Hematopoietic multipotent progenitor cell treated with erythropoietin and hydrocortisone succinate and interleukin-3 and kit ligand, for 4 days (in vitro differentiated cells): Measurements from ENCODE around the gene PAAF1.
A peak's percentile ranks its signal among the peaks of the same experiment; 100 is the strongest.
"Not testable (repeated sequence)": the region's sequence is repeated elsewhere in the genome, so short reads cannot be mapped to it uniquely, and the experiment has no call there.

Experiments used
- DNase-seq: peaks from one replicate; pipeline ENCODE4 v3.0.0-alpha.2; 2015

Gene PAAF1

GRCh38 chr11:73888244-73888643, 11.4 kb downstream of the PAAF1 start:
- DNase-seq = no peak

DNA sequence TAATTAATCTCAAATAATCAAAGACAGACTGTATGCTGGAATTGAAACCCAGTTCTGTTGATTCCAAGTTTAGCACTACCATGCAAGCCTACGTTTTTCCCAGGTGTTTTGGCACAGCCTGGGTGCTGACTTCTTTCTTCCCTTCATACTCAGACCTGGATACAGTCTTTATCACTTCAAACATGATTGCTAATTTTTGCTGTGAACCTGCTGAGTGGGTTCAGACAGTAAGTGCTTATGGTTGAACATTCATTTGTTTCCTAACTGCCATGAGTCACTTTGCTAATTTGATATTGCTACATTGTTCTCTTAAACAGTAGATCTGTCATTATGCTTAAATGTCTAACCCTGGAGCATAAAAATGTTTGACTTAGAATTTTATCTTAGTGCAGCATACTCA, 12.2 kb downstream of the PAAF1 start:
- no peak for DNase-seq

DNA sequence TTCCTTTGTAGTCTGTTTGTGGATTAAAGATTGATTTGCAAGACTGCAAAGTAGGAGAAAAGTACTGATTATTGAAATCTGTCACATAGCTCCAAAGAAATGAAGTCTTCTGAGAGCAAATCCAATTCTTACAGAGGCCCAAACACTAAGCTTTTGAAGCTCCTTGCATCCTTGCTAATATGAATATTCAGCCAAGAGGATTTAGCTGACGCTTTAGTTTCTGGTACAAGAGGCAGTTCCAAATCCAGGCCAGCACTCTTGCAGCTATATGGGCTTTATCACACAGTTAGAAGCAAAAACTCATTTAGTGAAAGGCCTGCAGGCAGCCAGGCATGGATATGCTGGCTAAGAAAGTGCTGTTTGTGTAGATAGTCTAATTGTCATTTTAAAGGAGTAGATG, 12.7 kb downstream of the PAAF1 start:
- DNase-seq = no peak

DNA sequence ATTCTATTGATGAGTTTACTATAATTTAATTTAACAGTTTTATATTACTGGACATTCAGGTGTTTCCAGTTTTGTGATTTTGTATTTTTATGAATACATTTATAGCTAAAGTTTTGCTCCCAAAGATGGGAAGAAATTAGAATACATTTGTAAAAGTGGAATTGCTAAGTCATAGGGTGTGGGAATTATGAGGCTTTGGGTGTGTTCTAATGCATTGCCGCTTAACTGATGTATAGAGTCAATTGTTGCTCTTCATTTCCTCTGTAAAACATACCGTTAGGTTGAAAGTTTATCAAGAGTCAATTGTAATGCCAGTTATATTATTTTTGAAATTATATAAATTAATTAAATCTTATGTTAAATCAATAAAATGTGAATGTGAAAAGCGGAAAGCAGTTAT, 16.2 kb downstream of the PAAF1 start:
- DNase-seq = peak; percentile 37

GRCh38 chr11:73894725-73895335, 18.0 kb downstream of the PAAF1 start:
- DNase-seq = no peak

DNA sequence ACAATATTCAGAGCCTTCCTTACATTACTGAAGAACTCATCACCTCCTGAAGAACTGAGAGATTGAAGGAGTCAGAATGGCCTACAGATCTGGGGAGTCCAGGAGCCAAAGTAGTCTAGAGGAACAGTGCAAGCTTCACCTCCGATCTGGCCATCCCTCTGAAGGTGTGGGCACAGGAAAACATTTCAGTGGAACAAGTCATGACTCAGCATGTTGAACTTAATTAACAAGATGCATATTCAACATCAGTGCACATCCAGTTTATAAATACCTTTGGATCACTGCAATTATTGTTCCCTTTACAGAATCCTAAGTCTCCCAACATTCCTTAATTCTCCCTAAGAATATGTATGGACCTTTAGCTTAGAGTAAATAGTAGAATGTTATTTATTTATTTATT, 25.5 kb downstream of the PAAF1 start:
- DNase-seq = no peak

DNA sequence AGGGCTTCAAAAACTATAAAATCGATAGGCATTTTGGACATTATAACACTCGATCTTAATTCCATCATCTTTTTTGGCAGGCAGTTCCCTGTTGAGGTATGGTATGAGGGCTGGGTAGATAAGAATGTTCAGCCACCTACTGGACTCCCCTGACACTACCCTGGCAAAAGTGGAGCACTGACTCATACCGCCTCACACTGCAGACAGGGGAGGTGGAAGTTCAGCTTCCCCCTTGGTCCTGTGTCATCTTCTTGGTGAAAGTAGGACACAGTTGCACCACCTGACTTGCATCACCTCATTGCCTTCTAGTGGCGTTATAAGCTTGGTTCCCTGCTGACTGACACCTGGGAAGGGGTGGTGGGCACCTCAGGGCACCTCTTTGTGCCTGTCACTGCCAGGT, 30.4 kb downstream of the PAAF1 start:
- peak; percentile 57 for DNase-seq

GRCh38 chr11:73912026-73912425, 35.2 kb downstream of the PAAF1 start:
- no peak for DNase-seq

DNA sequence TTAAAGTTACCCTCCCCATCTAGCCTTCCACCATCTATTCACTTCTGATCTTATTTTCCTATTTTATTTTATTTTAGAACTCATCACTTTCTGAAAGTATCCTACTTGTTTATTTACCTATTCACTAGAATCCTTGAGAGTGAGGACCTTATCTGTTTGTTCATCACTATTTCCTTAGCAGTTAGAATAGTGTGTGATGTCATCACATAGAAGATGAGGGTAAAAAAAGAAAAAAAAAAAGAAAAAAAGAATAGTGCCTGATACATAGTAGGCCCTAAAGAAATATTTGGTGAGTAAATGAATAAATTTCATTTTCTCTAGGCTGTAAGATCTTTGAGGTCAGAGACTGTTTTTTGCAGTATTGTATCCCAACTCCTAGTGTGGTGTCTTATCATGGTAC, 36.7 kb downstream of the PAAF1 start:
- no peak for DNase-seq

- DNase-seq = no peak
These were observed 37.5 kb downstream of the PAAF1 start for GRCh38 chr11:73914284-73914683.

DNA sequence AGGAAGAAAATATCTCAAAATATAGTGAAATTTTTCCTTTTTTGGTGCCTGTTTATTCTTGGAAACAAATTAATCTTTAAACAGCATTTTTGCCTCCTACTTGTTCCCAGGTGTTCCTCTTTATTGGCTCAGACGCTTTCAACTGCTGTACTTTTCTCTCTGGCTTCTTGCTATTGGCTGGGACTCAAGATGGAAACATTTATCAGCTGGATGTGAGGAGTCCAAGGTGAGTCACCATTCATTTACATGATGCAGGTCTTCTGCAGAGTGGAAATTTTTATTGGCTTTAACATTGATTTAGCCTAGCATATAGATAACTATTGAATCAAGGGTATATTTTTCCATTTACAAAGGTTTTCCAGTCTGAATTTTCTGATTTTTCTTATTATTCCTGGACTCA, 39.6 kb downstream of the PAAF1 start:
- DNase-seq = no peak

DNA sequence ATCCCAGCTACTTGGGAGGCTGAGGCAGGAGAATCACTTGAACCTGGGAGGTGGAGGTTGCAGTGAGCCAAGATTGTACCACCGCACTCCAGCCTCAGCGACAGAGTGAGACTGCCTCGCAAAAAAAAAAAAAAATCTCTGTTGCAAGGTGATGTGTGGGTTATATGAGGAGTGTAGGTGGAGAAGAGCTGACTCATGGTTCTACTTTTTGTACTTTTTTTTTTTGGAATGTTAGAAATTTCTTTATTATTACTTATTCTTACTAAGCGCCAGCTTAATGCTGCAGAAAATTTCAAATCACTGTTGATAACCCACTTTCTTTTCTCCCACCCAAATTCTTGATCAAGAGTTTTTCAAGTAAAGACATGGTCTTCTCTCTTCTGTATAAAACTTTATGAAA, 44.4 kb downstream of the PAAF1 start:
- DNase-seq = no peak

- DNase-seq = no peak
These were observed 52.6 kb downstream of the PAAF1 start for GRCh38 chr11:73929388-73929787.

GRCh38 chr11:73931039-73931645, 54.3 kb downstream of the PAAF1 start:
- peak; percentile 88 for DNase-seq

GRCh38 chr11:73931951-73932350, 55.2 kb downstream of the PAAF1 start:
- DNase-seq = no peak

- DNase-seq = no peak
These were observed 56.0 kb downstream of the PAAF1 start for GRCh38 chr11:73932781-73933180.

DNA sequence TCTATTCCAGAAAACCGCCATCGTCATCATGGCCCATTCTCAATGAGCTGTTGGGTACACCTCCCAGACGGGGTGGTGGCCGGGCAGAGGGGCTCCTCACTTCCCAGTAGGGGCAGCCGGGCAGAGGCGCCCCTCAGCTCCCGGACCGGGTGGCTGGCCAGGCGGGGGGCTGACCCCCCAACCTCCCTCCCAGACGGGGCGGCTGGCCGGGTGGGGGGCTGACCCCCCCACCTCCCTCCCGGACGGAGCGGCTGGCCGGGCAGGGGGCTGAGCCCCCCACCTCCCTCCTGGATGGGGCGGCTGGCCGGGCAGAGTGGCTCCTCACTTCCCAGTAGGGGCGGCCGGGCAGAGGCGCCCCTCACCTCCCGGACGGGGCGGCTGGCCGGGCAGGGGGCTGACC, 59.2 kb downstream of the PAAF1 start:
- not testable (repeated sequence) for DNase-seq

GRCh38 chr11:73939096-73939495, 62.3 kb downstream of the PAAF1 start:
- DNase-seq = no peak

GRCh38 chr11:73940801-73941570, 64.2 kb downstream of the PAAF1 start:
- no peak for DNase-seq

GRCh38 chr11:73942010-73942409, 65.2 kb downstream of the PAAF1 start:
- no peak for DNase-seq

DNA sequence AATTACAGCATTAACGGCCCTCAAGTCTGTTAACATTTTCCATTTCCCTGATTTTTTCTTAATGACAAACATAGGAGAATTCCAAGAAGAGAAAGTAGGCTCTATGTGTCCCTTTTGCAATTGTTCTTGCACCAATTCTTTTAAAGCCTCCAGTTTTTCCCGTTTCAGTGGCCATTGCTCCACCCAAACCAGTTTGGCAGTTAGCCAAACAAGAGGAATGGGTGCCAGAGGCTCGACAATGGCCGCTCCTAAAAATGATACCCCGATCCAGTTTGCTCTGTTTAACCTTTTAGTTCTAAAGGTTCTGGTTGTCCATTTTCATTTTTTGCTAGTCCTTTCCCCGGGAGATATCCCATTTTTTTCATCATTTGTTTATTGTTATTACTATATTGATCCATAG, 67.3 kb downstream of the PAAF1 start:
- no peak for DNase-seq

- no peak for DNase-seq
These were observed 68.1 kb downstream of the PAAF1 start for GRCh38 chr11:73944901-73945300.

- no peak for DNase-seq
These were observed 68.6 kb downstream of the PAAF1 start for GRCh38 chr11:73945396-73945795.

DNA sequence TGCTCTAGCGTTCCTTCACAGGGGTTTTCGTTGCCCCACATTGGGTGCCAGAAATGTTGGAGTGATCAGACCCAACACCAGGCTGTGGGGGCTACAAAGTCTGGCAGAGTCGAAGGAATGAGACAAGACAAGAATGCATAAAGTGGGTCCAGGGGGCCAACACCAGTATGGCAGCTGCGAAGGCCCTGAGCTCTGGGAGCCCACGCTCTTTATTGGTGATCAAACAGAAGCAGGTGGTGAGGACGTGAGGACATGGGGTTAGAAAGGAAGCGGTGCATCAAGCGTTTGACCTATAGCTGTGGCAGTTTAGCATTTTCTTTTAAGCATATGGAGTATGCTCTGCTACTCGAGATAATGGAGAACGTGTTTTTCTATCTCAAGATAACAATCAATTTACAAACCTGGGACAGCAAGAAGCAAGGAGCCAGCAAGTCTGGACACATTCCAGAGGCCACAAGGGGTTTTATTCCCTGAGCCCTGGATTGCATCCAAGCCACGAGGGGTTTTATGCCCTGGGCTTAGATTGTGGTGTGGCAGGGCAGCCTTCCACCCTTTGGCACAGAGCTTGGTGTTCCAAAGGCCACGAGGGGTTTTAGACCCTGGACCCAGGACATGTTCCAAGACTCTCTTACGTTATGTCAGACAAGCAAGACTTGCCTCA, 70.1 kb downstream of the PAAF1 start:
- no peak for DNase-seq
